HG02763 (cell line): ENCODE results near the gene PNMA8C.

Source experiments
- ATAC-seq: cut with Tn5 transposase; IDR thresholded peaks from one replicate; pipeline ENCODE4 v1.9.1; 2021; ENCODE audit warnings: mild to moderate bottlenecking, moderate library complexity; ENCODE audit not compliant: unreplicated experiment

Gene PNMA8C

GRCh38 chr19:46428239-46429135, at the start of gene PNMA8C:
PNMA8C (minus strand) TSS chr19:46428936; CDS start chr19:46428359, 577 bp downstream.
- no peak for ATAC-seq

GRCh38 chr19:46475986-46476385, 47.2 kb upstream of the PNMA8C start:
- no peak for ATAC-seq

- no peak for ATAC-seq
These were observed 45.5 kb upstream of the PNMA8C start for GRCh38 chr19:46474211-46474610.

- no peak for ATAC-seq
These were observed 43.9 kb upstream of the PNMA8C start for GRCh38 chr19:46472592-46472991.

GRCh38 chr19:46471811-46472543, 43.2 kb upstream of the PNMA8C start:
- ATAC-seq, result no peak

GRCh38 chr19:46471116-46471733, 42.5 kb upstream of the PNMA8C start, which contains the start of gene PNMA8A:
PNMA8A (minus strand) TSS chr19:46471563; CDS start chr19:46471035, 528 bp downstream.
- no peak for ATAC-seq

- ATAC-seq, result no peak
These were observed 41.6 kb upstream of the PNMA8C start for GRCh38 chr19:46470376-46470775.

GRCh38 chr19:46469541-46470185, 40.9 kb upstream of the PNMA8C start:
- ATAC-seq, result no peak

GRCh38 chr19:46466536-46467196, 37.9 kb upstream of the PNMA8C start:
- ATAC-seq, result no peak

- ATAC-seq, result no peak
These were observed 34.8 kb upstream of the PNMA8C start for GRCh38 chr19:46463516-46463915.

- no peak for ATAC-seq
These were observed 32.8 kb upstream of the PNMA8C start for GRCh38 chr19:46461537-46461936.

GRCh38 chr19:46460981-46461380, 32.2 kb upstream of the PNMA8C start:
- ATAC-seq, result no peak

GRCh38 chr19:46460055-46460454, 31.3 kb upstream of the PNMA8C start:
- no peak for ATAC-seq

- ATAC-seq, result no peak
These were observed 28.2 kb upstream of the PNMA8C start for GRCh38 chr19:46456930-46457329.

- no peak for ATAC-seq
These were observed 25.5 kb upstream of the PNMA8C start for GRCh38 chr19:46454244-46454643.

- ATAC-seq, result no peak
These were observed 24.9 kb upstream of the PNMA8C start for GRCh38 chr19:46453661-46454060.

- ATAC-seq, result no peak
These were observed 23.4 kb upstream of the PNMA8C start for GRCh38 chr19:46452186-46452585.

- no peak for ATAC-seq
These were observed 22.6 kb upstream of the PNMA8C start for GRCh38 chr19:46451352-46451751.

- ATAC-seq, result no peak
These were observed 22.0 kb upstream of the PNMA8C start for GRCh38 chr19:46450737-46451136.

GRCh38 chr19:46449228-46449627, 20.5 kb upstream of the PNMA8C start:
- ATAC-seq, result no peak
